SK-N-MC (cell line): ENCODE results near the gene CLEC14A.

Source experiments
- EZH2 ChIP-seq: fragments of 200-600 bp; sonication (generic); IDR thresholded peaks from one replicate; pipeline ENCODE4 v1.6.1; 2017; ENCODE audit warnings: antibody characterized with exemption
- POLR2AphosphoS5 ChIP-seq: IDR thresholded peaks from 2 replicates; pipeline ENCODE4 v1.6.1; 2012; ENCODE audit warnings: mild to moderate bottlenecking, low read depth, low read length, borderline replicate concordance

- TF ChIP-seq POLR2AphosphoS5 (no peak), EZH2 (no peak)
Measured at GRCh38 chr14:38250331-38250730, 5.6 kb downstream of the CLEC14A start.
